Esophagus muscularis mucosa (tissue), 4 donors: ENCODE data around the gene STYXL1. TPM values are rescaled to one million over a fixed set of nuclear protein-coding genes. Genes with fewer than 3 reads are reported as not detected.
"Not testable (repeated sequence)": the region's sequence is repeated elsewhere in the genome, so short reads cannot be mapped to it uniquely, and the experiment has no call there.

Experiments
- DNase-seq: peaks from one replicate; pipeline ENCODE4 v3.0.0-alpha.2; 2017; ENCODE audit errors: extremely low spot score
- H3K27ac ChIP-seq, 4 donors: fragments of 200-600 bp; sonication (generic); replicated peaks in 1 of 4; 1 replicate in 3 of 4; 2 replicates in 1 of 4; pipeline ENCODE4 v1.5.1; 2016 to 2019; ENCODE audit warnings: mild to moderate bottlenecking in 1 of 4
- H3K27me3 ChIP-seq, 4 donors: fragments of 200-600 bp; sonication (generic); one replicate each; pipeline versions ENCODE4 v1.5.1 to v1.6.0; 2016 to 2019
- H3K36me3 ChIP-seq, 4 donors: fragments of 200-600 bp; sonication (generic); one replicate each; pipeline ENCODE4 v1.5.1; 2016 to 2019
- H3K4me1 ChIP-seq, 4 donors: fragments of 200-600 bp; sonication (generic); one replicate each; pipeline ENCODE4 v1.5.1; 2016 to 2019
- H3K4me3 ChIP-seq, 4 donors: fragments of 200-600 bp; sonication (generic); 1 replicate in 2 of 4; 2 replicates in 2 of 4; pipeline ENCODE4 v1.5.1; 2016 to 2019; ENCODE audit warnings: mild to moderate bottlenecking in 4 of 4, moderate library complexity in 1 of 4
- H3K9me3 ChIP-seq, 4 donors: fragments of 200-600 bp; sonication (generic); 1 replicate in 3 of 4; 2 replicates in 1 of 4; pipeline ENCODE4 v1.5.1; 2016 to 2019
- EP300 ChIP-seq: sonication (generic); formaldehyde crosslinking; IDR thresholded peaks from one replicate; pipeline ENCODE4 v1.6.1; 2017; ENCODE audit warnings: antibody characterized with exemption
- POLR2A ChIP-seq: fragments of 450-650 bp; IDR thresholded peaks from one replicate; pipeline ENCODE4 v1.6.1; 2017; ENCODE audit warnings: antibody characterized with exemption, moderate library complexity, mild to moderate bottlenecking, low read depth
- POLR2AphosphoS5 ChIP-seq, 2 donors: sonication (generic); formaldehyde crosslinking; IDR thresholded peaks; one replicate each; pipeline ENCODE4 v1.6.1; 2017; ENCODE audit warnings: antibody characterized with exemption in 2 of 2
- WGBS: methylation state at CpG from one replicate; pipeline ENCODE4 v1.1.5; 2018; 5-methylcytosine and 5-hydroxymethylcytosine counted together
- intact Hi-C: fragments of 100-400 bp; cut with DNase I; formaldehyde crosslinking; loops from one replicate; pipeline ENCODE4 v1.15.1; 2023
- total RNA-seq, 4 donors: library from RNA; depleted of rRNA; stranded (reverse); fragments of >200 nt; gene quantifications; one replicate each; pipeline versions ENCODE4 v1.1.0 to v1.2.1, GENCODE V29; 2016
- TF ChIP-seq, protein P1 (sequence below), 3 experiments: fragments of 200-600 bp in 2 of 3; fragments of 450-650 bp in 1 of 3; sonication (generic) in 2 of 3; IDR thresholded peaks; one replicate each; pipeline ENCODE4 v1.5.1; 2017 to 2019; ENCODE audit warnings: antibody characterized with exemption in 3 of 3, mild to moderate bottlenecking in 2 of 3, moderate library complexity in 1 of 3

STYXL1 gene
- 10 to 100 TPM; 13.9 to 20.0 (median 17.9) TPM for total RNA-seq

- peak; percentile 80 for TF ChIP-seq POLR2A
- TF ChIP-seq EP300: no peak
- peak; percentile 97 to 98 for TF ChIP-seq POLR2AphosphoS5 (IDR thresholded peaks at IDR 0.05)
- TF ChIP-seq, protein P1, sequence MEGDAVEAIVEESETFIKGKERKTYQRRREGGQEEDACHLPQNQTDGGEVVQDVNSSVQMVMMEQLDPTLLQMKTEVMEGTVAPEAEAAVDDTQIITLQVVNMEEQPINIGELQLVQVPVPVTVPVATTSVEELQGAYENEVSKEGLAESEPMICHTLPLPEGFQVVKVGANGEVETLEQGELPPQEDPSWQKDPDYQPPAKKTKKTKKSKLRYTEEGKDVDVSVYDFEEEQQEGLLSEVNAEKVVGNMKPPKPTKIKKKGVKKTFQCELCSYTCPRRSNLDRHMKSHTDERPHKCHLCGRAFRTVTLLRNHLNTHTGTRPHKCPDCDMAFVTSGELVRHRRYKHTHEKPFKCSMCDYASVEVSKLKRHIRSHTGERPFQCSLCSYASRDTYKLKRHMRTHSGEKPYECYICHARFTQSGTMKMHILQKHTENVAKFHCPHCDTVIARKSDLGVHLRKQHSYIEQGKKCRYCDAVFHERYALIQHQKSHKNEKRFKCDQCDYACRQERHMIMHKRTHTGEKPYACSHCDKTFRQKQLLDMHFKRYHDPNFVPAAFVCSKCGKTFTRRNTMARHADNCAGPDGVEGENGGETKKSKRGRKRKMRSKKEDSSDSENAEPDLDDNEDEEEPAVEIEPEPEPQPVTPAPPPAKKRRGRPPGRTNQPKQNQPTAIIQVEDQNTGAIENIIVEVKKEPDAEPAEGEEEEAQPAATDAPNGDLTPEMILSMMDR (IDR thresholded peaks at IDR 0.05): peak in 1 of 3 experiments; percentile 29
- Histone ChIP-seq H3K27me3 (no peaks in the 10 kb centered on the region), H3K36me3 (peaks cover 0 to 24% (median 6%) of the 10 kb centered on the region in 4 donors), H3K4me3 (peak within 1 kb of the TSS; percentile 83 to 100 (median 90)), H3K9me3 (no peaks in the 10 kb centered on the region), H3K4me1 (peaks cover 41 to 61% (median 50%) of the 10 kb centered on the region in 4 donors), H3K27ac (peak within 1 kb of the TSS; percentile 93 to 99 (median 98))
- DNase-seq: peak; percentile 98
- intact Hi-C loops: no loop called here
- 0% methylated on average over 40 of the region's 58 CpGs for WGBS
Measured at GRCh38 chr7:76047811-76048667, at the start of gene STYXL1, which contains the start of gene MDH2. TSS of gene STYXL1 (minus strand) at chr7:76048000. CDS start at chr7:76030523, 17,477 bp downstream. TSS of gene MDH2 (plus strand) at chr7:76048106. CDS start at chr7:76048161, 55 bp downstream.

DNA sequence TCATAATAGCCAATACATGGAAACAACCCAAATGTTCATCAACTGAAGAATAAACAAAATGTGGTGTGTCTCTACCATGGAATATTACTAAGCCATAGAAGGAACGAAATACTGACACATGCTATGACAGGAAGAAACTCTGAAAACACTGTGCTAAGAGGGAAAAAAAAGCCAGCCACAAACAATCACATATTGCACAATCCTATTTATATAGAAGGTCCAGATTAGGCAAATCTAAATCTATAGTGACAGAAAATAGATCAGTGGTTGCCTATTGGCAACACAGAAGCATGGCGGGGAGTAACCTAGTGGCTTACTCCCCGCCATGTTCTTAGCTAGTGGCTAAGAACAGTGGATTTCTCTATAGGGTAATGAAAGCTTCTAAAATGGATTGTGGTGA is 48.1 kb upstream of the STYXL1 start:
- peaks cover 0 to 28% (median 0%) of the 10 kb centered on the region in 4 donors for H3K27me3 ChIP-seq
- no peak overlapping the region for H3K27ac ChIP-seq
- 91% methylated on average over 3 of the region's 3 CpGs for WGBS
- H3K4me1 ChIP-seq: no peaks in the 10 kb centered on the region
- intact Hi-C loops: no loop called here
- no peaks in the 10 kb centered on the region for H3K36me3 ChIP-seq
- no peak for TF ChIP-seq EP300
- TF ChIP-seq POLR2AphosphoS5 (IDR thresholded peaks at IDR 0.05): no peak
- no peak for TF ChIP-seq POLR2A
- H3K4me3 ChIP-seq: no peak overlapping the region
- no peaks in the 10 kb centered on the region for H3K9me3 ChIP-seq
- no peak for DNase-seq

- H3K27me3 ChIP-seq: peaks cover 0 to 28% (median 0%) of the 10 kb centered on the region in 4 donors
- H3K4me1 ChIP-seq, DNase-seq, H3K27ac ChIP-seq, H3K9me3 ChIP-seq, H3K4me3 ChIP-seq, H3K36me3 ChIP-seq, intact Hi-C loops: not testable (repeated sequence)
- WGBS: 89% methylated on average over 5 of the region's 5 CpGs
Measured at GRCh38 chr7:76094326-76094725, 46.5 kb upstream of the STYXL1 start.

DNA sequence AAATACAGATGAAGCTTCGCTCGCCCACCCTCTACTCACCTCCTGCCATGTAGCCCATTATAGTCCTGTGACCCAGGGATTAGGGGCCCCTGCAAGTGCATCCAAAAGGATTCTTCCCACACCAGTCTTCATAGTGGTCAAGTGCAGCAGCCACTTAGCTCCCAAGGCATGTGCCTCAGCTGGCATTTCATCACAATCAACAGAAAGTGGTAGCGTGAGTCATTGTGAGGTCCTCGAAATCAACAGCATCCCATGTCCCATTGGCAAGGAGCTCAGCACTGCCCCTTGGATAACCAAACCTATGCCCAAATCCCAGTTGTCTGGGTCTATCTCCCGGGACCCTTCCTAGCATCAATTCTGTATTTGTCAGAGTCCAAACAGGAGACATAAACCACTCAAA is 45.7 kb upstream of the STYXL1 start:
- H3K27me3 ChIP-seq: peaks cover 0 to 28% (median 0%) of the 10 kb centered on the region in 4 donors
- H3K27ac ChIP-seq, H3K4me3 ChIP-seq, H3K36me3 ChIP-seq, intact Hi-C loops, DNase-seq, H3K4me1 ChIP-seq, H3K9me3 ChIP-seq: not testable (repeated sequence)
- 79% methylated on average over 5 of the region's 5 CpGs for WGBS

GRCh38 chr7:76091506-76091905 is 43.7 kb upstream of the STYXL1 start:
- Histone ChIP-seq H3K27me3 (peaks cover 0 to 28% (median 0%) of the 10 kb centered on the region in 4 donors), H3K36me3 (no peaks in the 10 kb centered on the region), H3K4me1 (no peaks in the 10 kb centered on the region), H3K9me3 (no peaks in the 10 kb centered on the region), H3K27ac (no peak overlapping the region), H3K4me3 (no peak overlapping the region)
- TF ChIP-seq POLR2A: no peak
- no peak for TF ChIP-seq POLR2AphosphoS5 (IDR thresholded peaks at IDR 0.05)
- TF ChIP-seq EP300: no peak
- TF ChIP-seq, protein P1 (IDR thresholded peaks at IDR 0.05): no peak
- DNase-seq: no peak
- WGBS: 94% methylated on average over 5 of the region's 5 CpGs
- intact Hi-C loops: no loop called here

DNA sequence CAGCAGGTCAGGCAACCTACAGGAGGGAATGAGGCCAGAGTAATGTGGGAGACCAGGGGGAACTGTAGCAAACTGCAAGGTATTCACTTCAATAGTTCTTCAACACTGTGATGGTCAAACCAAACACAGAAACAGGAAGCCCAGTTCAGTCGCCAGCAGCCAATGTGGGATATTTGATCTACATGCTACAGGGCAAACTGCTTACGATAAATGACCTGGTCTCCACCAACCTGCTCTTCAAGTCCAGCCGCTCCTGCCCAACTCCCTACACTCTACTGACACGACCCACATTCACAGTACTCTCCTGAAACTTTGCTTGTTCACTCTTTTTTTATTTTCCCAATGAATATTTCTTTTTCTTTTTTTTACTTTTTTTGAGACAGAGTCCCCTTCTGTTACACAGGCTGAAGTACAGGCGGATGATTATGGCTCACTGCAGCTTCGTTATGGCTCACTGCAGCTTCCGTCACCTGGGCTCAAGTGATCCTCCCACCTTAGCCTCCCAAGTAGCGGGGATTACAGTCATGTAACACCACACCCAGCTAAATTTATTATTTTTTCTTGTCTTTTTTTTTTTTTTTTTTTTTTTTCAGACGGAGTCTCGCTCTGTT is 42.2 kb upstream of the STYXL1 start:
- intact Hi-C loops: no loop called here
- Histone ChIP-seq H3K27ac (no peak overlapping the region), H3K9me3 (no peaks in the 10 kb centered on the region), H3K4me3 (no peak overlapping the region), H3K4me1 (no peaks in the 10 kb centered on the region), H3K27me3 (peaks cover 0 to 21% (median 0%) of the 10 kb centered on the region in 4 donors), H3K36me3 (no peaks in the 10 kb centered on the region)
- TF ChIP-seq EP300 (no peak), POLR2AphosphoS5 (IDR thresholded peaks at IDR 0.05) (no peak), POLR2A (no peak)
- TF ChIP-seq, protein P1 (IDR thresholded peaks at IDR 0.05): no peak
- no peak for DNase-seq
- 87% methylated on average over 10 of the region's 10 CpGs for WGBS

DNA sequence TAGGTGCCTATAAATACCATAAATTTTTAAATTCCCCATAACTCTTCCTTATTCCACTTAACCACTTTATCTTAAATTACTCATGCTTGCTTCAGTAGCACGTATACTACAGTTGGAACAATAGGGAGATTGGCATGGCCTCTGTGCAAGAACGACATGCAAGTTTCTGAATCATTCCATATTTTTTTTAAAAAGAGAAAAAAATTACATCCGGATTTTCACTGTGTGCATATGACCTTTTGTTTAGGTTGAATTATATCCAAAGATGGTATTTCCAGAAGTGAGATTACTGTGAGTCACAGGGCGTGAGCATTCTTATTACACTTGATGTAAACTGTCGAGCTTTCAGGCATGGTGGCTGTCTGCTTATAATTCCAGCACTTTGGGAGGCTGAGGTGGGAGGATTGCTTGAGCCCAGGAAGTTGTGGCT is 39.6 kb upstream of the STYXL1 start:
- 30% methylated on average over 5 of the region's 5 CpGs for WGBS
- H3K4me1 ChIP-seq, H3K27ac ChIP-seq, H3K4me3 ChIP-seq, H3K9me3 ChIP-seq, H3K36me3 ChIP-seq, DNase-seq, intact Hi-C loops, H3K27me3 ChIP-seq: not testable (repeated sequence)
